GM12878 (cell line): Measurements from ENCODE around the gene SEMA7A. TPM values are rescaled to one million over a fixed set of nuclear protein-coding genes. Genes with fewer than 3 reads are reported as not detected.

ENCODE experiments used
- BACH1 ChIP-seq: fragments of 450-650 bp; IDR thresholded peaks from 2 replicates; pipeline ENCODE4 v1.6.1; 2017; ENCODE audit warnings: mild to moderate bottlenecking, borderline replicate concordance
- EZH2 ChIP-seq: IDR thresholded peaks from 2 replicates; pipeline ENCODE4 v1.6.1; 2012; ENCODE audit warnings: low read depth, mild to moderate bottlenecking, control low read depth, inconsistent platforms, low read length, borderline replicate concordance; ENCODE audit not compliant: control insufficient read depth
- FOXM1 ChIP-seq: IDR thresholded peaks from 2 replicates; pipeline ENCODE4 v1.6.1; 2012; ENCODE audit warnings: low read depth, mild to moderate bottlenecking, inconsistent platforms, low read length, moderate library complexity
- GATAD2B ChIP-seq: fragments of 450-650 bp; conservative IDR thresholded peaks from 2 replicates; pipeline ENCODE4 v1.6.1; 2017; ENCODE audit warnings: low read depth, mild to moderate bottlenecking, moderate library complexity
- JUND ChIP-seq: IDR thresholded peaks from 2 replicates; pipeline ENCODE4 v1.6.1; 2012; ENCODE audit warnings: low read depth, mild to moderate bottlenecking, low read length, improper control_type of control experiment, moderate library complexity
- PRDM15 ChIP-seq: fragments of 450-650 bp; formaldehyde crosslinking; IDR thresholded peaks from 2 replicates; pipeline ENCODE4 v1.4.0; 2020; ENCODE audit warnings: mild to moderate bottlenecking, moderate library complexity
- USF1 ChIP-seq: IDR thresholded peaks from 2 replicates; pipeline ENCODE4 v1.6.1; 2011; ENCODE audit warnings: borderline replicate concordance, low read depth, mild to moderate bottlenecking, moderate library complexity, mixed read lengths, low read length; ENCODE audit not compliant: insufficient read depth; ENCODE audit errors: extremely low read length
- polyA plus RNA-seq, 11 experiments: library from polyadenylated mRNA; depleted of rRNA in 4 of 11; unstranded in 6 of 11; stranded (reverse) in 5 of 11; fragments of >200 nt; fragmentation: Nextera tagmentation in 4 of 11; fragmentation: Illumina TruSeq in 1 of 11; extraction: Ambion mirVana in 4 of 11; extraction: Trizol in 1 of 11; gene quantifications; 1 replicate in 1 of 11; 2 replicates in 10 of 11; pipeline versions ENCODE4 v1.2.1 to v1.2.3, GENCODE V29; 2011 to 2016; ENCODE audit warnings: inconsistent platforms in 2 of 11, missing spikeins in 2 of 11, low read depth in 1 of 11
- total RNA-seq, 4 experiments: library from RNA; depleted of rRNA in 3 of 4; stranded (reverse); fragments of >200 nt in 3 of 4; fragmentation: Illumina TruSeq in 1 of 4; extraction: Trizol in 1 of 4; gene quantifications; 2 replicates each; pipeline versions ENCODE4 v1.2.1 to v1.2.3, GENCODE V29; 2013 to 2021

SEMA7A gene
- total and polyA plus RNA-seq, 10 of the 15 experiments (the other 5 are each of a cell fraction or from before 2014, with no cell fraction given) = 0.08 to 112 (median 53.5) TPM

GRCh38 chr15:74365598-74366445 is 67.9 kb downstream of the SEMA7A start (continued):
- no peak for TF ChIP-seq PRDM15 (CRISPR knock-in tag)
- TF ChIP-seq GATAD2B = peak; percentile 66; the same call in 1 of the 2 replicates
- TF ChIP-seq JUND = no peak
- TF ChIP-seq EZH2 = no peak
- TF ChIP-seq FOXM1 = no peak
- TF ChIP-seq USF1 = no peak
- TF ChIP-seq BACH1 = no peak
- TF ChIP-seq, all 136 proteins: peak for 5
